Epithelial cell of proximal tubule (primary cell): ENCODE results near the gene MXD3. TPM values are rescaled to one million over a fixed set of nuclear protein-coding genes. Genes with fewer than 3 reads are reported as not detected.

Experiments used
- DNase-seq: peaks from one replicate; pipeline ENCODE4 v3.0.0-alpha.2; 2011; ENCODE audit warnings: low read depth
- H3K4me3 ChIP-seq: 2 replicates; pipeline ENCODE4 v1.5.1; 2011; ENCODE audit warnings: low read depth, mild to moderate bottlenecking, low read length
- total RNA-seq: library from RNA; depleted of rRNA; stranded (reverse); fragments of >200 nt; gene quantifications from 2 replicates; pipeline ENCODE4 v1.2.3, GENCODE V29; 2015
- TF ChIP-seq, protein P1 (sequence below): conservative IDR thresholded peaks from 2 replicates; pipeline ENCODE4 v1.5.1; 2012; ENCODE audit warnings: low read depth, mild to moderate bottlenecking, low read length

Gene MXD3
- total RNA-seq, 1 donor from 2014 or later: 41.9 TPM

GRCh38 chr5:177288191-177288590, 23.5 kb downstream of the MXD3 start:
- no peak for DNase-seq
- H3K4me3 ChIP-seq: no peak overlapping the region
- TF ChIP-seq, protein P1, sequence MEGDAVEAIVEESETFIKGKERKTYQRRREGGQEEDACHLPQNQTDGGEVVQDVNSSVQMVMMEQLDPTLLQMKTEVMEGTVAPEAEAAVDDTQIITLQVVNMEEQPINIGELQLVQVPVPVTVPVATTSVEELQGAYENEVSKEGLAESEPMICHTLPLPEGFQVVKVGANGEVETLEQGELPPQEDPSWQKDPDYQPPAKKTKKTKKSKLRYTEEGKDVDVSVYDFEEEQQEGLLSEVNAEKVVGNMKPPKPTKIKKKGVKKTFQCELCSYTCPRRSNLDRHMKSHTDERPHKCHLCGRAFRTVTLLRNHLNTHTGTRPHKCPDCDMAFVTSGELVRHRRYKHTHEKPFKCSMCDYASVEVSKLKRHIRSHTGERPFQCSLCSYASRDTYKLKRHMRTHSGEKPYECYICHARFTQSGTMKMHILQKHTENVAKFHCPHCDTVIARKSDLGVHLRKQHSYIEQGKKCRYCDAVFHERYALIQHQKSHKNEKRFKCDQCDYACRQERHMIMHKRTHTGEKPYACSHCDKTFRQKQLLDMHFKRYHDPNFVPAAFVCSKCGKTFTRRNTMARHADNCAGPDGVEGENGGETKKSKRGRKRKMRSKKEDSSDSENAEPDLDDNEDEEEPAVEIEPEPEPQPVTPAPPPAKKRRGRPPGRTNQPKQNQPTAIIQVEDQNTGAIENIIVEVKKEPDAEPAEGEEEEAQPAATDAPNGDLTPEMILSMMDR: no peak

- DNase-seq: no peak
- TF ChIP-seq, protein P1: no peak
These were observed 34.8 kb downstream of the MXD3 start for GRCh38 chr5:177276886-177277285.

GRCh38 chr5:177275883-177276282, 35.8 kb downstream of the MXD3 start:
- no peak for DNase-seq
- TF ChIP-seq, protein P1: no peak
- H3K4me3 ChIP-seq: no peak overlapping the region

More at GRCh38 chr5:177276886-177277285, 34.8 kb downstream of the MXD3 start:
- no peak overlapping the region for H3K4me3 ChIP-seq

GRCh38 chr5:177271113-177271512, 40.6 kb downstream of the MXD3 start:
- H3K4me3 ChIP-seq: no peak overlapping the region
- DNase-seq: no peak
- TF ChIP-seq, protein P1: no peak

GRCh38 chr5:177270653-177271052, 41.0 kb downstream of the MXD3 start:
- DNase-seq: no peak
- TF ChIP-seq, protein P1: no peak
- no peak overlapping the region for H3K4me3 ChIP-seq

DNA sequence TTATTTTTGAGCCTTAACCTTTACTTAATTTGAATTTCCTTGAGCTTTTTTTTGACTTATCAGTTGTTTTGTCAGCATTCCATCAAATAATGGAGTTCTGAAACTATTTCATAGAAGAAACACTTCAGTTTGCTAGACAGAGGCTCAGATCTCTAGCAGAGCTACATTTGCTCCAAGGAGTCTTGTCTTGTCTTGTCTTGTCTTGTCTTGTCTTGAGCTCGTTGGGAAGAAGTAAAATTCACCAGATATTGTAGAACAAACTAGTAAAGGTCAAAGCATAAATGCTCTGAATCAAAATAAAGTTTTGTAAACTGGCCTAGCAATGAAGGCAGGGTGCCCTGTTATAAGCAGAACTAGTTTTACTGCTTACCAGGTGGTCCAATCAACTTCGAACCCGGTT, 41.7 kb downstream of the MXD3 start:
- no peak overlapping the region for H3K4me3 ChIP-seq
- TF ChIP-seq, protein P1: no peak
- no peak for DNase-seq

GRCh38 chr5:177269232-177269895, 42.3 kb downstream of the MXD3 start:
- no peak overlapping the region for H3K4me3 ChIP-seq
- no peak for DNase-seq
- TF ChIP-seq, protein P1: no peak
